Heart left ventricle (tissue), 13 donors: Measurements from ENCODE around the gene WSCD1.

ENCODE experiments used
- POLR2A ChIP-seq, 2 donors: fragments of 450-650 bp; IDR thresholded peaks; one replicate each; pipeline ENCODE4 v1.6.1; 2017; ENCODE audit warnings: antibody characterized with exemption in 2 of 2, mild to moderate bottlenecking in 2 of 2, moderate library complexity in 2 of 2
- TF ChIP-seq, protein P1 (sequence below), 12 donors: fragments of 200-600 bp; sonication (generic) in 4 of 12; IDR thresholded peaks; one replicate each; pipeline versions ENCODE4 v1.5.0 to v1.8.0; 2018 to 2022; ENCODE audit warnings: antibody characterized with exemption in 12 of 12, mild to moderate bottlenecking in 5 of 12
- donor health status: ischemic (EF 13 %, LVEDD 7.1; RV severe dilation, severe dysfunction).
- donor health status: DM: no; HTN: yes; CAD: no.
- donor health status: DM: no; HTN: no; CAD: no.
- donor health status: ischemic (EF 25% LVEDD 6.9; RV normal size, moderate dysfunction).
- donor health status: ischemic (EF 25% LVEDD 5.7; RV mildly dilated, moderate dysfunction).
- donor health status: ischemic (EF 35%, LVEDD 5.7; RV mildly dilated, moderate dysfunction).
- donor health status: nonischemic (EF 11% LVEDD 7.7; RV severe dilation, severe dysfunction).
- donor health status: DM: yes; HTN: yes; CAD: no.
- donor health status: PGD.
- donor health status: ischemic (EF 29% LVEDD 5.4; RV normal size, mild dysfunction).
- donor health status: nonischemic (EF 23%, LVEDD 6.1; RV moderate dilation, normal function).

DNA sequence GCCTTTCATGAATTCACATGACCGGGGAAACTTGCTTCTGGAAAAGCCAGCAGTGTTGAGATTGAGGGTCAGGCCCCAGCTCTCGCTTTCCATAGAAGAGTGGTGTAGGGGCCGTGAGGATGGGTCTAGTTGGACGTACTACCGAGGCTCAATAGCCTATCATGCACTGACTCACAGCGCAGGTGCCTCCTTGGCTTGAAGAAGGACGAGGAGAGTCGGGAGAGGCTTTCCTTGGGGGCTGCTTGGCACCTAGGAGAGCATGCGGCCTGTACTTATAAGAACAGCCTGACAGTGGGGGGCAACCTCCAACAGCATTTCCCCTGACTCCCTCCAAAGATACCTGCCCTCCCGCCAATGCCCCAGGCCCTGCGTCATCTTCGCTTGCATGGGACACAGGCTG, 37.6 kb downstream of the WSCD1 start:
- TF ChIP-seq, protein P1, sequence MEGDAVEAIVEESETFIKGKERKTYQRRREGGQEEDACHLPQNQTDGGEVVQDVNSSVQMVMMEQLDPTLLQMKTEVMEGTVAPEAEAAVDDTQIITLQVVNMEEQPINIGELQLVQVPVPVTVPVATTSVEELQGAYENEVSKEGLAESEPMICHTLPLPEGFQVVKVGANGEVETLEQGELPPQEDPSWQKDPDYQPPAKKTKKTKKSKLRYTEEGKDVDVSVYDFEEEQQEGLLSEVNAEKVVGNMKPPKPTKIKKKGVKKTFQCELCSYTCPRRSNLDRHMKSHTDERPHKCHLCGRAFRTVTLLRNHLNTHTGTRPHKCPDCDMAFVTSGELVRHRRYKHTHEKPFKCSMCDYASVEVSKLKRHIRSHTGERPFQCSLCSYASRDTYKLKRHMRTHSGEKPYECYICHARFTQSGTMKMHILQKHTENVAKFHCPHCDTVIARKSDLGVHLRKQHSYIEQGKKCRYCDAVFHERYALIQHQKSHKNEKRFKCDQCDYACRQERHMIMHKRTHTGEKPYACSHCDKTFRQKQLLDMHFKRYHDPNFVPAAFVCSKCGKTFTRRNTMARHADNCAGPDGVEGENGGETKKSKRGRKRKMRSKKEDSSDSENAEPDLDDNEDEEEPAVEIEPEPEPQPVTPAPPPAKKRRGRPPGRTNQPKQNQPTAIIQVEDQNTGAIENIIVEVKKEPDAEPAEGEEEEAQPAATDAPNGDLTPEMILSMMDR (IDR thresholded peaks at IDR 0.05) = no peak
- TF ChIP-seq POLR2A (IDR thresholded peaks at IDR 0.05) = no peak
